Glutamatergic neuron (in vitro differentiated cells): Measurements from ENCODE around the gene CERKL. TPM values are rescaled to one million over a fixed set of nuclear protein-coding genes. Genes with fewer than 3 reads are reported as not detected.

Experiments used
- DNase-seq: peaks from one replicate; pipeline ENCODE4 v3.0.0; 2022
- H3K27ac Mint-ChIP-seq: one replicate; pipeline ENCODE4 v1.8.0; 2020; ENCODE audit warnings: mild to moderate bottlenecking, mixed read lengths, inconsistent platforms; ENCODE audit not compliant: unreplicated experiment
- H3K27me3 Mint-ChIP-seq: one replicate; pipeline ENCODE4 v1.8.0; 2020; ENCODE audit warnings: mild to moderate bottlenecking, moderate library complexity, mixed read lengths, inconsistent platforms; ENCODE audit not compliant: unreplicated experiment
- H3K36me3 Mint-ChIP-seq: one replicate; pipeline ENCODE4 v1.8.0; 2020; ENCODE audit warnings: mild to moderate bottlenecking, mixed read lengths, inconsistent platforms; ENCODE audit not compliant: unreplicated experiment
- H3K4me1 Mint-ChIP-seq: one replicate; pipeline ENCODE4 v1.8.0; 2020; ENCODE audit warnings: mild to moderate bottlenecking, low read depth, mixed read lengths, inconsistent platforms; ENCODE audit not compliant: unreplicated experiment
- H3K4me3 Mint-ChIP-seq: one replicate; pipeline ENCODE4 v1.8.0; 2020; ENCODE audit warnings: mild to moderate bottlenecking, mixed read lengths, inconsistent platforms; ENCODE audit not compliant: unreplicated experiment
- H3K9me3 Mint-ChIP-seq: one replicate; pipeline ENCODE4 v1.8.0; 2020; ENCODE audit warnings: mild to moderate bottlenecking, moderate library complexity, mixed read lengths, inconsistent platforms; ENCODE audit not compliant: unreplicated experiment
- total RNA-seq: library from RNA; stranded (reverse); fragmentation: NEBNext Ultra II Directional; extraction: Animal tissue kit (Norgen Biotek cat#: 25700); gene quantifications from one replicate; pipeline ENCODE4 v1.2.1, GENCODE V29; 2021; ENCODE audit not compliant: unreplicated experiment
- TF ChIP-seq, protein P1 (sequence below): fragments of 200-600 bp; sonication (generic); IDR thresholded peaks from one replicate; pipeline ENCODE4 v1.5.0; 2021; ENCODE audit not compliant: partially characterized antibody, unreplicated experiment

CERKL gene
- total RNA-seq, 1 donor from 2014 or later = 5.7 TPM

DNA sequence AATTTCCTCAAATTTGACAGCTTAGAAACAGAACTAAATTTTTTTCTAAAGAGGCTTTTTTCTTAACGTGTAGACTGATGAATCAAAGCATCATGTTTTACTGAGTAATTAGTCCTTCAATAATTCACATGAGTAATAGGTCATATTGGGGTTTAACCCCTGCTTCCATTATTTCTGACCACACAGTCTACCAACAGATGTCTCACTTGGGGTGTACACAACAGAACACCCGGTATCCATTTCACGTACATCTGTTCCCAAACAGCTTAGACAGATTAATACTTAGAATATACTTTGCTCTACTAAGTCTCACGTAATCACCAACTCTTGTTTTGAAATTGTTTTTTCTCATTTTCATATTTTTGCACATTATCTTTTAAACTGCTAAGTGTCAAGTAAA lies 14.8 kb downstream of the CERKL start:
- TF ChIP-seq, protein P1, sequence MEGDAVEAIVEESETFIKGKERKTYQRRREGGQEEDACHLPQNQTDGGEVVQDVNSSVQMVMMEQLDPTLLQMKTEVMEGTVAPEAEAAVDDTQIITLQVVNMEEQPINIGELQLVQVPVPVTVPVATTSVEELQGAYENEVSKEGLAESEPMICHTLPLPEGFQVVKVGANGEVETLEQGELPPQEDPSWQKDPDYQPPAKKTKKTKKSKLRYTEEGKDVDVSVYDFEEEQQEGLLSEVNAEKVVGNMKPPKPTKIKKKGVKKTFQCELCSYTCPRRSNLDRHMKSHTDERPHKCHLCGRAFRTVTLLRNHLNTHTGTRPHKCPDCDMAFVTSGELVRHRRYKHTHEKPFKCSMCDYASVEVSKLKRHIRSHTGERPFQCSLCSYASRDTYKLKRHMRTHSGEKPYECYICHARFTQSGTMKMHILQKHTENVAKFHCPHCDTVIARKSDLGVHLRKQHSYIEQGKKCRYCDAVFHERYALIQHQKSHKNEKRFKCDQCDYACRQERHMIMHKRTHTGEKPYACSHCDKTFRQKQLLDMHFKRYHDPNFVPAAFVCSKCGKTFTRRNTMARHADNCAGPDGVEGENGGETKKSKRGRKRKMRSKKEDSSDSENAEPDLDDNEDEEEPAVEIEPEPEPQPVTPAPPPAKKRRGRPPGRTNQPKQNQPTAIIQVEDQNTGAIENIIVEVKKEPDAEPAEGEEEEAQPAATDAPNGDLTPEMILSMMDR = no peak

DNA sequence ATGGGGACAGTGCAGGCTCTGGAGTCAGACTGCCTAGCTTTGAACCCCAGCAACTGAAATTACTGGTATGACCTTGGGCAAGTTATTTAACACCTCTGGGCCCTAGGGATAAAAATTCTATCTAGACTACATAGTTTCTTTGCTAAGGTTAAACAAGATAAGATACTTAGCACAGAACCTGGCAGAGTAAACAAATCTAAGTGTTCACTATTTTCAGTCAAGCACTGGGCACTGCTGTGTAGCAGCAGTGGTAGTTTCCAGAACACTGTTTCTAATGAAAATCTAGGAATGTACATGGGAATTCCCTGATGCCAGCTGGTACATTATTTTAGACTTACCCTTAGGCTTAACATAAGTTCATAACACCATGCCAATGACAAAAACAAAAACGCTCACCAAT lies 17.2 kb downstream of the CERKL start:
- Mint-ChIP-seq H3K9me3 (peaks cover 17% of the 10 kb centered on the region), H3K36me3 (no peaks in the 10 kb centered on the region), H3K27me3 (peaks cover 4% of the 10 kb centered on the region), H3K4me1 (peaks cover 58% of the 10 kb centered on the region), H3K27ac (no peak overlapping the region), H3K4me3 (no peak overlapping the region)
- TF ChIP-seq, protein P1 = no peak
- no peak for DNase-seq

More for the DNA sequence above, 14.8 kb downstream of the CERKL start:
- peak overlapping the region; percentile 93 for H3K27ac Mint-ChIP-seq
- peaks cover 58% of the 10 kb centered on the region for H3K4me1 Mint-ChIP-seq
- no peak for DNase-seq
- H3K9me3 Mint-ChIP-seq = peaks cover 12% of the 10 kb centered on the region
- peaks cover 2% of the 10 kb centered on the region for H3K27me3 Mint-ChIP-seq
- peak overlapping the region; percentile 66 for H3K4me3 Mint-ChIP-seq
- H3K36me3 Mint-ChIP-seq = no peaks in the 10 kb centered on the region

DNA sequence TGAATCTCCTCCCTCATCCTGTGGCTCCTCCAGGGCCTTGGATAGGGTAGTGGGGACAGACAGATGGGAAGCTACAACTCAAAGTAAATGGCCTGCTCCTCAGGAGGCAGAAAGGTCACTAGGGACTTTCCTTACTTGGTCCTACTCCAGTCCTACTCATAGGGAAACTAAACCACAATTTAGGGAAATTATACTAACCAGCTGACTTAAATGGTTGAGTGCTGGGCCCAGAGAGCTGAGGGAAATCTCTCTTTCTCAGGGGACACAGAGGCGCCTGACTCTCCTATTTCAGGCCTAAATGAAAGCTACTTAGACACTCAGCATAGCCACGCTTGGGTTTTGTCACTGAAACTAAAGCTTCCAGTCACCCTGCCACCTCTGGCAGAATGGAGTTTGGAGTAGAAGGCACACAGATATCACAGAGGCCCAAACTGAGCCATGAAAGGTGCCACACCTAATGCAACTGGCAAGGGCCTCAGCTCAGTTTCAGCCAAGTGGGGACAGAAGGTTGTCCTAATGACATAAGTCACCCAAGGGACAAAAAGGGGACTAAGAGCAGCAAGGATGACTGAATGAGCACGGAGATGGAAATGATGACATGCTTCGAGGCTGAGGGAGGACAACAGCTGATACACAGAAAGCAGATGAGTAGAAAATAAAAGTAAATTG lies 24.0 kb downstream of the CERKL start:
- peak; percentile 43 for DNase-seq
- Mint-ChIP-seq H3K4me1 (peaks cover 44% of the 10 kb centered on the region), H3K27ac (peak overlapping the region; percentile 95), H3K9me3 (peaks cover 22% of the 10 kb centered on the region), H3K4me3 (peak overlapping the region; percentile 73), H3K36me3 (no peaks in the 10 kb centered on the region), H3K27me3 (peaks cover 12% of the 10 kb centered on the region)
- TF ChIP-seq, protein P1 = no peak

DNA sequence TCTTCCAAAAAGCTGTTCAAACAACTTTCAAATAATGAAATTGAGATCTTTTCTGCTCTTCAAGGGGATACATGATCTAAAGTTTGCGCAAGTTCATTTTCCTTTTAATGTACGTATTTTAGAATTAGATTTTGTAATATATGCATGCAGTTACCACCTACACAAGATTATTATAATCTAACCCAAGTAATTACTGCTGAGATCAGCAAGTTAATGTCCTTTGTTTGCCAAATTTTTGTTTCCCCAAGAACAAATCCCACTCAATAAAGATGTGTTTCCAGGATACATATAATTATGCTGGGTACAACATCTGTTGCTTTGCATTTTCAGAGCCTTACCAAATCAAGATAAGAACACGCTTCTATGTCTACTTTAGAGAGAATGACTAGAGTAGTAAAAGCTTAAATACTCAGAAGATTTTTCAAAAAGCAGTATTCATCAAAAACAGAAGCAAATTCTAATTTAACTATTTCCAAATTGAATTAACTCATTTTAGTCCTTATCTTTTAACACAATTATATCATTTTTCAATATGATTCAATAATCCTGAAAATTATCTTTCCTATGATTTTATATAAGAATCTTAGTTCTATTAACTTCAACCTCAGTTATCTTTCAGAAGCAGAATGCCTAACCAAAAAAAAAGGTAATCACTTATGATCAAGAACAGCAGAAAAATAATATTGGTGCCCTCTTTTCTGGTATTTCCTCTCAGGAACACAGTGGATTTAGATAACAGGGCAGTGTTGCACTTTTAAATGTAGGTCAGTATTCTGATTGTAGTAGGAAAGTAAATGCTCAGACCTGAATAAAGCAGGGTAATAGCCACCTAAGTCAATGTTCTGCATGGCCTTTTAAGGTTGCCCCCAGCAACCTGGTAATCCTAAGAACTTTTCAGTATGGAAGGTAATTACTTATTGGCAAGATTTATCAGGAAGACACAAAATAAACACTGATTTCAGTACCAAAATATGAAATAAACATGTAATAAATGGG lies 28.0 kb downstream of the CERKL start:
- Mint-ChIP-seq H3K27me3 (peaks cover 6% of the 10 kb centered on the region), H3K4me1 (peaks cover 20% of the 10 kb centered on the region), H3K36me3 (peaks cover 7% of the 10 kb centered on the region), H3K9me3 (peaks cover 11% of the 10 kb centered on the region), H3K27ac (no peak overlapping the region), H3K4me3 (no peak overlapping the region)
- no peak for DNase-seq
- TF ChIP-seq, protein P1 = no peak
